DOHH2 (cell line): ENCODE measurements around the gene USP13.

Experiments used
- H3F3A ChIP-seq: fragments of 200-600 bp; sonication (generic), shearing (Covaris generic); 2 replicates; pipeline ENCODE4 v1.6.0; 2016; ENCODE audit warnings: antibody characterized with exemption, mild to moderate bottlenecking; ENCODE audit not compliant: control insufficient read depth, insufficient read depth
- H3K27ac ChIP-seq: fragments of 200-600 bp; sonication (generic); 2 replicates; pipeline ENCODE4 v1.5.1; 2014; ENCODE audit warnings: low read depth, mild to moderate bottlenecking, low read length, moderate library complexity
- H3K27me3 ChIP-seq: fragments of 200-600 bp; sonication (generic); 2 replicates; pipeline ENCODE4 v1.6.1; 2014; ENCODE audit warnings: mild to moderate bottlenecking, low read length, mixed read lengths; ENCODE audit not compliant: control insufficient read depth
- H3K36me3 ChIP-seq: fragments of 200-600 bp; sonication (generic); 2 replicates; pipeline ENCODE4 v1.6.1; 2014; ENCODE audit warnings: mild to moderate bottlenecking, low read length, moderate library complexity, mixed read lengths; ENCODE audit not compliant: control insufficient read depth
- H3K4me1 ChIP-seq: fragments of 200-600 bp; sonication (generic); 2 replicates; pipeline ENCODE4 v1.6.1; 2014; ENCODE audit warnings: mild to moderate bottlenecking, low read length, mixed read lengths; ENCODE audit not compliant: control insufficient read depth
- H3K4me2 ChIP-seq: fragments of 200-600 bp; sonication (generic); 2 replicates; pipeline ENCODE4 v1.6.0; 2014; ENCODE audit warnings: mild to moderate bottlenecking, low read length, moderate library complexity
- H3K4me3 ChIP-seq: fragments of 200-600 bp; sonication (generic); 2 replicates; pipeline ENCODE4 v1.5.1; 2014; ENCODE audit warnings: mild to moderate bottlenecking, low read length, mixed read lengths
- H3K79me2 ChIP-seq: fragments of 200-600 bp; sonication (generic); 2 replicates; pipeline ENCODE4 v1.6.1; 2014; ENCODE audit warnings: mild to moderate bottlenecking, low read length, mixed read lengths; ENCODE audit not compliant: control insufficient read depth
- H3K9me2 ChIP-seq: fragments of 200-600 bp; sonication (generic); replicated peaks from 2 replicates; pipeline ENCODE4 v1.6.1; 2014; ENCODE audit warnings: mild to moderate bottlenecking, low read length, mixed read lengths; ENCODE audit not compliant: control insufficient read depth
- H3K9me3 ChIP-seq: fragments of 200-600 bp; sonication (generic); 2 replicates; pipeline ENCODE4 v1.6.1; 2014; ENCODE audit warnings: antibody characterized with exemption, low read length, mixed read lengths; ENCODE audit not compliant: control insufficient read depth, insufficient read depth
- H4K20me1 ChIP-seq: fragments of 200-600 bp; sonication (generic); 2 replicates; pipeline ENCODE4 v1.6.0; 2014; ENCODE audit warnings: low read depth, mild to moderate bottlenecking, antibody characterized with exemption, low read length, moderate library complexity; ENCODE audit not compliant: control insufficient read depth, insufficient read depth
- CTCF ChIP-seq: fragments of 200-600 bp; sonication (generic); IDR thresholded peaks from one replicate; pipeline ENCODE4 v1.5.1; 2014; ENCODE audit warnings: antibody characterized with exemption, mild to moderate bottlenecking, low read depth, low read length; ENCODE audit not compliant: poor library complexity, severe bottlenecking
- EZH2phosphoT487 ChIP-seq: fragments of 200-600 bp; sonication (generic); IDR thresholded peaks from 2 replicates; pipeline ENCODE4 v1.6.1; 2017; ENCODE audit warnings: borderline replicate concordance, mild to moderate bottlenecking, antibody characterized with exemption, low read length, moderate library complexity, mixed read lengths

USP13 gene

GRCh38 chr3:179651687-179652446 lies 973 bp upstream of the USP13 start:
- no peaks in the 10 kb centered on the region for H3K9me3 ChIP-seq
- peak overlapping the region; percentile 67 for H3K4me2 ChIP-seq
- no peaks in the 10 kb centered on the region for H3K9me2 ChIP-seq
- peaks cover 37% of the 10 kb centered on the region for H3K4me1 ChIP-seq
- peaks cover 5% of the 10 kb centered on the region; the same call in 1 of the 2 replicates for H4K20me1 ChIP-seq
- H3F3A ChIP-seq, result peaks cover 12% of the 10 kb centered on the region
- H3K36me3 ChIP-seq, result peaks cover 25% of the 10 kb centered on the region
- peak overlapping the region; percentile 81 for H3K4me3 ChIP-seq
- TF ChIP-seq CTCF, result no peak
- no peak for TF ChIP-seq EZH2phosphoT487
- peak overlapping the region; percentile 87 for H3K27ac ChIP-seq
- peaks cover 38% of the 10 kb centered on the region for H3K79me2 ChIP-seq
- no peaks in the 10 kb centered on the region for H3K27me3 ChIP-seq

GRCh38 chr3:179653096-179653797 lies 407 bp downstream of the USP13 start:
- Histone ChIP-seq H3K4me3 (peak overlapping the region; percentile 81), H3K9me3 (no peaks in the 10 kb centered on the region), H3K9me2 (no peaks in the 10 kb centered on the region), H3F3A (peaks cover 12% of the 10 kb centered on the region), H3K79me2 (peaks cover 51% of the 10 kb centered on the region), H3K4me1 (peaks cover 40% of the 10 kb centered on the region), H3K4me2 (peak overlapping the region; percentile 71), H4K20me1 (peaks cover 5% of the 10 kb centered on the region; the same call in 1 of the 2 replicates), H3K27me3 (no peaks in the 10 kb centered on the region), H3K27ac (peak overlapping the region; percentile 87), H3K36me3 (peaks cover 25% of the 10 kb centered on the region)
- TF ChIP-seq CTCF (no peak), EZH2phosphoT487 (no peak)

- H3K4me3 ChIP-seq, result peak overlapping the region; percentile 81
- H3K9me3 ChIP-seq, result no peaks in the 10 kb centered on the region
- H3K27ac ChIP-seq, result no peak overlapping the region
- peaks cover 5% of the 10 kb centered on the region for H4K20me1 ChIP-seq
- H3K27me3 ChIP-seq, result no peaks in the 10 kb centered on the region
- peak overlapping the region; percentile 71 for H3K4me2 ChIP-seq
- TF ChIP-seq EZH2phosphoT487 (no peak), CTCF (no peak)
- H3K9me2 ChIP-seq, result no peaks in the 10 kb centered on the region
- peaks cover 25% of the 10 kb centered on the region for H3K36me3 ChIP-seq
- H3K4me1 ChIP-seq, result peaks cover 36% of the 10 kb centered on the region
- H3K79me2 ChIP-seq, result peaks cover 70% of the 10 kb centered on the region
- peaks cover 12% of the 10 kb centered on the region for H3F3A ChIP-seq
These were observed 2.4 kb downstream of the USP13 start for GRCh38 chr3:179655236-179655635.
